HG02885 (cell line): ENCODE results near the gene CPN1.

Source experiments
- ATAC-seq: cut with Tn5 transposase; IDR thresholded peaks from one replicate; pipeline ENCODE4 v1.9.1; 2021; ENCODE audit warnings: mild to moderate bottlenecking; ENCODE audit not compliant: unreplicated experiment, poor library complexity

Gene CPN1

GRCh38 chr10:100004805-100005510, 76.7 kb downstream of the CPN1 start:
- ATAC-seq = no peak

GRCh38 chr10:100000109-100000644, 81.5 kb downstream of the CPN1 start:
- ATAC-seq = no peak

GRCh38 chr10:99999319-100000108, 82.2 kb downstream of the CPN1 start:
- no peak for ATAC-seq

GRCh38 chr10:99998889-99999288, 82.8 kb downstream of the CPN1 start:
- no peak for ATAC-seq

DNA sequence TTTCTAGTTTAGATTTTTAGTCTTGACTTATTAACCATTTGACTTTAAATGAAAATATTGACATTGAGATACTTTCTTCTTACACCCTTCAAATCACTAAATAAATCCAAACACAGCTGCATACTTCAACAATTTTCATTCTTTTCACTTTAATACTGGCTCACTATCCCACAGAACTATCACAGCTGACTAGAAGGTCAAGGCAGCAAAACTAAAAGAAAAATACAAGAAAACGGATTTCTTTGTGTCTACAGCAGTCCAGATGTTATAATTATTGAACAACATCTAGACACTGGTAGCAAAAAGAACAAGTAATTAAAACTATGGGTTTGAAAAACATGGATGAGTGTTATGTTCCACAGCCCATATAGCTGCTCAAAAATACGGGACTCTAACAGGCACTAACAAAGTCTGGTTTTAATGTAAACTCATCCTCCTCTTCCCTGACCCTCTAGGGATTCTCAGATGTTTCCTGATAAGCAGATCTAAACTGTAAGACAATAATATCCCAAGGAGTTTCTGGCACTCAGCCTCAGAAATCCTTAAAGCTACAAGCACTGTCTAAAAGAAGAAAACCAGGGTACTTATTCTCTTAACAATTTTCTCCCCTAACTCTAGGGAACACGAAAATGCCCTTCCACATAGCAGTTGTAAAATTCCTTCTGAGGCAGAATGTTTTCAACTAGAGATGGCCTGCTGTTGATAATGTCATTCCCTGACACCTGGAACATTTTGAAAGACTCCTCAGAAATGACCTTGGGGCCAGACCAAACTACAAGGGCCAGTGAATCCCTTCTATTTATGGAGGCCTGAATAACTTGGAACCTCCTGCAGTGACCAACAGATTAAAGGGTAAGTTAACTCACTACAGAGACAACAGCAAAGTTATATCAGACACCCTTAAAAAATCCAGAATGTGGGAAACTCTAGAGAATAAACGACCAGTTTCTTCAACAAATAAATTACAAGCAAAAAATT, 84.7 kb downstream of the CPN1 start:
- no peak for ATAC-seq

- no peak for ATAC-seq
Observed at GRCh38 chr10:99995713-99996112, 86.0 kb downstream of the CPN1 start.

- ATAC-seq = no peak
Observed at GRCh38 chr10:99995269-99995668, 86.4 kb downstream of the CPN1 start.

- no peak for ATAC-seq
Observed at GRCh38 chr10:99994801-99995200, 86.9 kb downstream of the CPN1 start.

GRCh38 chr10:99993701-99994689, 87.7 kb downstream of the CPN1 start:
- peak; percentile 89 for ATAC-seq
